Measurements from ENCODE around the gene TBC1D17. TPM values are rescaled to one million over a fixed set of nuclear protein-coding genes. Genes with fewer than 3 reads are reported as not detected.

Gene TBC1D17
- total and polyA plus RNA-seq, 9 donors = 23.1 to 77.5 (median 49.8) TPM

DNA sequence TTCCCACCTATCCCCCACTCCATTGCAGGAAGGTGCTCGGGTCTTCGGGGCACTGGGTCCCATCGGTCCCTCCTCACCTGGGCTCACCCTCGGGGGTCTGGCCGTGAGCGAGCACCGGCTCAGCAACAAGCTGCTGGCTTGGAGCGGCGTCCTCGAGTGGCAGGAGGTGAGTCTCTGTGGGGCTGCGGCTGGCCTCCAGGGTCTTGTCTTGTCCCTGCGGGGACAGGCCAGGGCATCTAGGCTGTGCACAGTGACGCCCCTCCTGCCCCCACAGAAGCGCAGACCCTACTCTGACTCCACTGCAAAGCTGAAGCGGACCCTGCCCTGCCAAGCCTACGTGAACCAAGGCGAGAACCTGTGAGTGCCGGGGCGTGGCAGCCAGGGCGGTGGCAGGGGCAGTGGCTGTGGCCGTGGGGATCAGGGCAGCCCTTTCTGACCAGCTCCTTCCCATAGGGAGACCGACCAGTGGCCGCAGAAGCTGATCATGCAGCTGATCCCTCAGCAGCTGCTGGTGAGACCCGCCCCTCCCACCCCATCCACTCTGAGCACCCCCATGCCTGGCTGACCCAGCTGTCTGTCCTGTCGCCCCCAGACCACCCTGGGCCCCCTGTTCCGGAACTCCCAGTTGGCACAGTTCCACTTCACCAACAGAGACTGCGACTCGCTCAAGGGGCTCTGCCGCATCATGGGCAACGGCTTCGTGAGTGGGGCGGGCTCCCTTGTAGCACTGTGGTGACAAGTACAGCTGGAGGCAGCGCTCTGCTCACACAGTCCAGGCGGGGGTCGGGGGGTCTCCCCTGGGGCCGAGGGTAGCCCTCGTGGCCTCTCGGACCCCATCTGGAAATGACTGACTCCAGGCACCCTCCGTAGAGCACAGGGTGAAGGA is 22.9 kb upstream of the TBC1D17 start:
- Histone ChIP-seq H3K27ac (no peak overlapping the region), H3K27me3 (no peaks in the 10 kb centered on the region), H3K4me1 (ENCODE audit: insufficient read depth) (peaks cover 5% of the 10 kb centered on the region), H3K4me3 (no peak overlapping the region), H3K36me3 (no peaks in the 10 kb centered on the region), H3K9me3 (no peaks in the 10 kb centered on the region)
- DNase-seq = peak in 4 of 5 donors; percentile 22 to 52 (median 41)
- TF ChIP-seq POLR2A (IDR thresholded peaks at IDR 0.05) (no peak), EP300 (IDR thresholded peaks at IDR 0.05) (no peak)
- TF ChIP-seq, protein P1, sequence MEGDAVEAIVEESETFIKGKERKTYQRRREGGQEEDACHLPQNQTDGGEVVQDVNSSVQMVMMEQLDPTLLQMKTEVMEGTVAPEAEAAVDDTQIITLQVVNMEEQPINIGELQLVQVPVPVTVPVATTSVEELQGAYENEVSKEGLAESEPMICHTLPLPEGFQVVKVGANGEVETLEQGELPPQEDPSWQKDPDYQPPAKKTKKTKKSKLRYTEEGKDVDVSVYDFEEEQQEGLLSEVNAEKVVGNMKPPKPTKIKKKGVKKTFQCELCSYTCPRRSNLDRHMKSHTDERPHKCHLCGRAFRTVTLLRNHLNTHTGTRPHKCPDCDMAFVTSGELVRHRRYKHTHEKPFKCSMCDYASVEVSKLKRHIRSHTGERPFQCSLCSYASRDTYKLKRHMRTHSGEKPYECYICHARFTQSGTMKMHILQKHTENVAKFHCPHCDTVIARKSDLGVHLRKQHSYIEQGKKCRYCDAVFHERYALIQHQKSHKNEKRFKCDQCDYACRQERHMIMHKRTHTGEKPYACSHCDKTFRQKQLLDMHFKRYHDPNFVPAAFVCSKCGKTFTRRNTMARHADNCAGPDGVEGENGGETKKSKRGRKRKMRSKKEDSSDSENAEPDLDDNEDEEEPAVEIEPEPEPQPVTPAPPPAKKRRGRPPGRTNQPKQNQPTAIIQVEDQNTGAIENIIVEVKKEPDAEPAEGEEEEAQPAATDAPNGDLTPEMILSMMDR (IDR thresholded peaks at IDR 0.05) = no peak
- intact Hi-C loops (cut with DNase I) = loop anchor here in 2 of 4 donors (5.0 kb wide), 2 partner anchors 32 to 37 kb away; partner anchors contain the start of gene MED25 (in 1 of the 2)
- WGBS, 3 donors = 78 to 82% (median 81%) methylated on average over 36 to 39 of the region's 39 CpGs

DNA sequence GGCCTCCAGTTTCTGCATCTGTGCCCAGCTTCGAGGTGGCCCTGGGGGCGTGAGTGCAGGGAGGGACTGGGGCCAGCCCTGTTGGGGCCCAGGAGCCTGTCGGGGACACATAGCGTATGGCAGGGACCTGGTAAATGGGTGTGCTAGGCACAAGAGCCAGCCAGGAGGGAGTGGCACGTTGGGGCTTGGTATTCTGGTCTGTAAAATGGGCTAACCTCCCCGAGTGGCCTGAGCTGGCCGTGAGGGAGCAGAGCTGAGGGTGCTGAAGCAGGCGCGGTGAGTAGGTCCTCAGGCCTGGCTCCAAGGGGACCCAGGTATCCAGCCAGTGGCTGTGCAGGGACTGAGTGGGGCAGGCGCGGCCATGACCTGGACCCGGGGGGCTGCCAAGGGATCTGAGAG is 22.2 kb upstream of the TBC1D17 start:
- no peak for TF ChIP-seq EP300 (IDR thresholded peaks at IDR 0.05)
- no peak for TF ChIP-seq POLR2A (IDR thresholded peaks at IDR 0.05)
- TF ChIP-seq, protein P1 (IDR thresholded peaks at IDR 0.05) = no peak
- peak overlapping the region in 1 of 2 donors; percentile 2 for H3K27ac ChIP-seq
- no peaks in the 10 kb centered on the region for H3K9me3 ChIP-seq
- DNase-seq = peak in 3 of 5 donors; percentile 29 to 43 (median 31)
- WGBS, 3 donors = 80 to 81% (median 81%) methylated on average over 12 of the region's 12 CpGs
- H3K27me3 ChIP-seq = no peaks in the 10 kb centered on the region
- H3K4me1 ChIP-seq (ENCODE audit: insufficient read depth) = peaks cover 4% of the 10 kb centered on the region
- no peak overlapping the region for H3K4me3 ChIP-seq
- intact Hi-C loops (cut with DNase I) = loop anchor here in 1 of 4 donors (5.0 kb wide), 1 partner anchor 33 kb away; no protein-coding TSS in a partner anchor
- no peaks in the 10 kb centered on the region for H3K36me3 ChIP-seq

DNA sequence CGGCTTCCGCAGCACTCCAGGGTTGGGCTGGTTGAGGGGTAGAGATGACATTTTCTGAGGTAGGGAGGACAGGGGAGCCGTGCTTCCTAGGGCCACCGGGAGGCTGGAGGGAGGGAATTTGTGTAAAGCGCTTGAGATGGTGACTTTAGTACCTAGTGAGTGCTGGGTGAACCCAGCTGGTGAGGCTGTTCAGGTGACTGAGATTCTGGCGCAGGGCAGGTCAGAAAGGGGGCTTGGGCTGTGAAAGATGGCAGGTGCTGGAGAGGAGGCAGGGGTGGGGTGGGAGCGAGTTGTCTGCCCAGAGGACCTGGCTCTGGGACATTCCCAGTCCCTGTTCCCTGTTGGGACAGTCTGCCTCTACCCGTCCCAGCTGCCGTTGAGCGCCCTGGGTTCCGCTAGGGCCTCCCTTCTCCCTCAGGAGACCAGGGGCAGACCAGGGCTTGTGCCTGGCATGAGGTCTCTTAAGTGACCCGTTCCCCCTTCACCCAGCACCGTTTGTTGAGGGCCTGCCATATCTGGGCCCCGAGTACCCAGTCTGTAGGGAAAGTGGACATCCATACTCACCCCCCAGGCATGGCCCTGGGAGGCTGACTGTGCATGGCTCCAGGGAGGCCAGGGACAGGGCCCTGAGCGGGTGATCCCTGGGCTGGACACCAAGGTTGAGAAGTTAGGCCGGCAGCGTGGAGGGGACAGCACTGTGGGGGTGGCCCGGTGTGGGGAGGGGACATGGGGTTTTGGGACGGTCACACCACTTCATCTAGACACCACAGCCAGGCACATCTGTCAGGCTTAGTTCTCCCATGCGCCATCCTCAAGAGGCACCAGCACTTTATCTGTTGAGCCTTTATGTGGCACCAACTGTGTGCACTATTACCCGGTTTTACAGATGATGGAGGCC is 21.6 kb upstream of the TBC1D17 start:
- Histone ChIP-seq H3K4me1 (ENCODE audit: insufficient read depth) (peaks cover 8% of the 10 kb centered on the region), H3K27me3 (no peaks in the 10 kb centered on the region), H3K27ac (peak overlapping the region in 1 of 2 donors; percentile 2), H3K4me3 (no peak overlapping the region), H3K9me3 (no peaks in the 10 kb centered on the region), H3K36me3 (no peaks in the 10 kb centered on the region)
- intact Hi-C loops (cut with DNase I) = loop anchor here in 1 of 4 donors (5.0 kb wide), 1 partner anchor 34 kb away; no protein-coding TSS in a partner anchor
- 78 to 84% (median 81%) methylated on average over 21 of the region's 21 CpGs for WGBS, 3 donors
- TF ChIP-seq EP300 (IDR thresholded peaks at IDR 0.05) (no peak), POLR2A (IDR thresholded peaks at IDR 0.05) (no peak)
- TF ChIP-seq, protein P1 (IDR thresholded peaks at IDR 0.05) = no peak
- DNase-seq = peak in 2 of 5 donors; percentile 29 to 45

DNA sequence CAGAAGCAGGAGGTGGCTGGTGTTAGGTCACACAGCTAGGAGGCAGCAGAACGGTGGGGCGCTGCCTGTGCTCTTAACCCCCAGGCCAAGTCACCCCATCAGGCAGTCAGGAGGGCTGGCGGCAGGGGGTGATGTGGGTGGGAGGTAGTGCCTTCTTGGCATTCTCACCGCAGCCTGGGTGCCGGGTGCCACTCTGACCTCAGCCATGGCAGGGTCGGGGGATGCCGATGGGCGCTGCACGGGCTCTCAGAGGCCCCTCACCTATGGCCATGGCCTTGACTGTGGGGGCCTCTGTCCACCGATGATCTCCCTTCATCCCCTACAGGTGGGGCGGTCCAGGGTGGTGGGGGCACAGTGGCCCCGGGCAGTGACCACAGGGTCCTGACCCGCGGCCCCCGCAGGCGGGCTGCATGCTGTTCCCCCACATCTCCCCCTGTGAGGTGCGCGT is 20.9 kb upstream of the TBC1D17 start:
- peak in 3 of 5 donors; percentile 27 to 45 (median 37) for DNase-seq
- intact Hi-C loops (cut with DNase I) = loop anchor here in 1 of 4 donors (5.0 kb wide), 1 partner anchor 34 kb away; no protein-coding TSS in a partner anchor
- H3K27me3 ChIP-seq = no peaks in the 10 kb centered on the region
- H3K36me3 ChIP-seq = no peaks in the 10 kb centered on the region
- no peaks in the 10 kb centered on the region for H3K9me3 ChIP-seq
- TF ChIP-seq EP300 (IDR thresholded peaks at IDR 0.05) = no peak
- TF ChIP-seq, protein P1 (IDR thresholded peaks at IDR 0.05) = no peak
- no peak for TF ChIP-seq POLR2A (IDR thresholded peaks at IDR 0.05)
- no peak overlapping the region for H3K27ac ChIP-seq
- H3K4me3 ChIP-seq = no peak overlapping the region
- 76 to 83% (median 79%) methylated on average over 14 to 18 of the region's 18 CpGs for WGBS, 3 donors
- peaks cover 8% of the 10 kb centered on the region for H3K4me1 ChIP-seq (ENCODE audit: insufficient read depth)
